Measurements from ENCODE around the gene ZFYVE16.
"Not testable (repeated sequence)": the region's sequence is repeated elsewhere in the genome, so short reads cannot be mapped to it uniquely, and the experiment has no call there.

The ZFYVE16 gene

GRCh38 chr5:80487444-80487828 lies 79.6 kb downstream of the ZFYVE16 start:
- DNase-seq (ENCODE audit: low read depth, low spot score), result no peak

- peak; percentile 6 for DNase-seq (ENCODE audit: low read depth, low spot score)
Observed at GRCh38 chr5:80487829-80488721, 80.2 kb downstream of the ZFYVE16 start, which contains the start of gene FAM151B. Gene FAM151B, plus strand, starts transcription at chr5:80488100. Its CDS starts 24 bp downstream, at chr5:80488124.

GRCh38 chr5:80491296-80491695 lies 83.4 kb downstream of the ZFYVE16 start:
- DNase-seq (ENCODE audit: low read depth, low spot score), result no peak

- DNase-seq (ENCODE audit: low read depth, low spot score), result no peak
Observed at GRCh38 chr5:80492741-80493140, 84.9 kb downstream of the ZFYVE16 start.

GRCh38 chr5:80493443-80493842 lies 85.6 kb downstream of the ZFYVE16 start:
- not testable (repeated sequence) for DNase-seq (ENCODE audit: low read depth, low spot score)

GRCh38 chr5:80495891-80496290 lies 88.0 kb downstream of the ZFYVE16 start:
- no peak for DNase-seq (ENCODE audit: low read depth, low spot score)

- DNase-seq (ENCODE audit: low read depth, low spot score), result no peak
Observed at GRCh38 chr5:80502800-80503199, 94.9 kb downstream of the ZFYVE16 start.

- no peak for DNase-seq (ENCODE audit: low read depth, low spot score)
Observed at GRCh38 chr5:80503641-80504040, 95.8 kb downstream of the ZFYVE16 start.

- no peak for DNase-seq (ENCODE audit: low read depth, low spot score)
Observed at GRCh38 chr5:80504833-80505232, 97.0 kb downstream of the ZFYVE16 start.

GRCh38 chr5:80507663-80508062 lies 99.8 kb downstream of the ZFYVE16 start:
- DNase-seq (ENCODE audit: low read depth, low spot score), result no peak

- DNase-seq (ENCODE audit: low read depth, low spot score), result no peak
Observed at GRCh38 chr5:80508844-80509243, 101.0 kb downstream of the ZFYVE16 start.

- DNase-seq (ENCODE audit: low read depth, low spot score), result no peak
Observed at GRCh38 chr5:80509362-80509761, 101.5 kb downstream of the ZFYVE16 start.

- no peak for DNase-seq (ENCODE audit: low read depth, low spot score)
Observed at GRCh38 chr5:80516826-80517225, 109.0 kb downstream of the ZFYVE16 start.

Measured in activated CD4-positive, CD25-positive, alpha-beta regulatory T cell treated with anti-CD3 and anti-CD28 coated beads, Interleukin-2, amount 50 U/mL, for 16 hours (primary cell).